SU-DHL-6 (cell line): ENCODE results near the gene GNL3.
"Not testable (repeated sequence)": the region's sequence is repeated elsewhere in the genome, so short reads cannot be mapped to it uniquely, and the experiment has no call there.

Experiments used
- CTCF ChIP-seq: fragments of 200-600 bp; sonication (generic); IDR thresholded peaks from one replicate; pipeline ENCODE4 v1.5.1; 2017; ENCODE audit warnings: antibody characterized with exemption, mild to moderate bottlenecking, low read length, moderate library complexity; ENCODE audit not compliant: insufficient read depth, poor library complexity, severe bottlenecking
- EZH2phosphoT487 ChIP-seq: fragments of 200-600 bp; sonication (generic), shearing (Covaris generic); conservative IDR thresholded peaks from 2 replicates; pipeline ENCODE4 v1.6.1; 2018; ENCODE audit warnings: mild to moderate bottlenecking, antibody characterized with exemption, low read length, moderate library complexity, mixed read lengths

GRCh38 chr3:52676201-52676600 lies 9.6 kb upstream of the GNL3 start:
- not testable (repeated sequence) for TF ChIP-seq CTCF, EZH2phosphoT487
